ENCODE measurements around the gene PPFIBP1.

Gene PPFIBP1

GRCh38 chr12:27689558-27690180 lies 165.7 kb downstream of the PPFIBP1 start:
- H3K4me1 ChIP-seq (ENCODE audit: control insufficient read depth, insufficient read depth, low read length) = no peaks in the 10 kb centered on the region; the same call in 1 of the 2 replicates
- no peak for DNase-seq (ENCODE audit: low read depth, low spot score)
- no peaks in the 10 kb centered on the region for H3K36me3 ChIP-seq (ENCODE audit: control insufficient read depth, insufficient read depth, low read length)
- no peak overlapping the region for H3K4me3 ChIP-seq (ENCODE audit: low read length)
- no peaks in the 10 kb centered on the region for H3K9me3 ChIP-seq (ENCODE audit: control insufficient read depth, insufficient read depth, low read length)
- WGBS (ENCODE audit: insufficient coverage, insufficient read length) = no CpG with 5 or more reads among the region's 13 CpGs
- H3K27me3 ChIP-seq (ENCODE audit: control insufficient read depth, insufficient read depth, low read length) = no peaks in the 10 kb centered on the region
- H3K27ac ChIP-seq (ENCODE audit: low read length) = no peak overlapping the region

GRCh38 chr12:27693403-27693802 lies 169.4 kb downstream of the PPFIBP1 start:
- DNase-seq (ENCODE audit: low read depth, low spot score) = no peak
- no peaks in the 10 kb centered on the region for H3K9me3 ChIP-seq (ENCODE audit: control insufficient read depth, insufficient read depth, low read length)
- no CpG with 5 or more reads among the region's 2 CpGs for WGBS (ENCODE audit: insufficient coverage, insufficient read length)

DNA sequence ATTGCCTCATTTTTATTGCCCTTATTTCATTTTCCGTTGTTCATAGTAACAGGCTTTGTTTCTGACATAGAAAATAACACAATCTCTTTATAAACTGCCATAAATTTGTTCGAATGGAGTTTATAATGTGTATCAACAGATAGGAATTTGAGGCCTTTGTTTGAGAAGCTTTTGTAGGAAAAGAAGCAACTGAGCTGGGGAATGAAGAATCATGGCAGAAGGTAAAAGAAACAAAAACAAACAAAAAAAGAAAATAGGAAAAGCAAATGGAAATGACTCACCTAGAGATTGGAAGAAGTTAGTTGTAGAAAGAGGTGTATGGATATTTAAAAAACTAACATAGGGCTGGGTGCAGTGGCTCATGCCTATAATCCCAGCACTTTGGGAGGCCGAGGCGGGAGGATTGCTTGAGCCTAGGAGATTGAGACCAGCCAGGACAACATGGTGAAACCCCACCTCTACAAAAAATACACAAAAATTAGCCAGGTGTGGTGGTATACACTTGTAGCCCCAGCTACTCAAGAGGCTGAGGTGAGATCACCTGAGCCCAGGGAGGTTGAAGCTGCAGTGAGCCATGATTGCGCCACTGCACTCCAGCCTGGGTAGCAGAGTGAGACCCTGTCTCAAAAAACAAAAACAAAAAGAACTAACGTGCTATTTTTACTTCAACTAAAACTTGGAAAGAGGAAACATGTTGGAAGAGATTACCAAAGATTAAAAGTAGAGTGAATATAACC lies 171.7 kb downstream of the PPFIBP1 start:
- DNase-seq (ENCODE audit: low read depth, low spot score) = no peak
- no CpG with 5 or more reads among the region's 6 CpGs for WGBS (ENCODE audit: insufficient coverage, insufficient read length)
- no peaks in the 10 kb centered on the region for H3K36me3 ChIP-seq (ENCODE audit: control insufficient read depth, insufficient read depth, low read length)

More at GRCh38 chr12:27693403-27693802, 169.4 kb downstream of the PPFIBP1 start:
- Histone ChIP-seq H3K27ac (ENCODE audit: low read length) (no peak overlapping the region), H3K4me3 (ENCODE audit: low read length) (no peak overlapping the region), H3K36me3 (ENCODE audit: control insufficient read depth, insufficient read depth, low read length) (no peaks in the 10 kb centered on the region), H3K4me1 (ENCODE audit: control insufficient read depth, insufficient read depth, low read length) (no peaks in the 10 kb centered on the region; the same call in 1 of the 2 replicates), H3K27me3 (ENCODE audit: control insufficient read depth, insufficient read depth, low read length) (no peaks in the 10 kb centered on the region)

DNA sequence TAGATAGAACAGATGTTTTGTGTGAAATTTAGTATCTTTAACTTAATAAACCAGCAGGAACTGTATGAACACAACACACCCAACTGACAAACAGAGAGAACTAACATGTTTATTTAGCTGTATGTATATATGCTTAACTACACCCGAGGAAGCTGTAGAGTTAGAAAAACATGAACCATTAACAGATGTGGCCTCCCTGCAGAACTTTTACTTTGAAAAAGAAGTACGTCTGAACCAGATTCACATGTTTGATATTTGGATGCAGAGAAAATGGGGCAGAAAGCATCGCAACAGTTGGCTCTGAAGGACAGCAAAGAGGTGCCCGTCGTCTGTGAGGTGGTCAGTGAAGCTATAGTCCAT lies 172.3 kb downstream of the PPFIBP1 start, which contains the start of gene REP15:
Gene REP15, plus strand, starts transcription at position 155 of the 360 bp plus-strand sequence. Its CDS starts 116 bp downstream, at position 271.
- no peak for DNase-seq (ENCODE audit: low read depth, low spot score)
- no peaks in the 10 kb centered on the region for H3K27me3 ChIP-seq (ENCODE audit: control insufficient read depth, insufficient read depth, low read length)
- H3K27ac ChIP-seq (ENCODE audit: low read length) = no peak within 1 kb of the TSS
- no peaks in the 10 kb centered on the region for H3K4me1 ChIP-seq (ENCODE audit: control insufficient read depth, insufficient read depth, low read length)
- H3K9me3 ChIP-seq (ENCODE audit: control insufficient read depth, insufficient read depth, low read length) = no peaks in the 10 kb centered on the region
- H3K4me3 ChIP-seq (ENCODE audit: low read length) = no peak within 1 kb of the TSS
- no CpG with 5 or more reads among the region's 5 CpGs for WGBS (ENCODE audit: insufficient coverage, insufficient read length)
- H3K36me3 ChIP-seq (ENCODE audit: control insufficient read depth, insufficient read depth, low read length) = no peaks in the 10 kb centered on the region

More for the DNA sequence above, 171.7 kb downstream of the PPFIBP1 start:
- H3K27ac ChIP-seq (ENCODE audit: low read length) = no peak overlapping the region
- H3K27me3 ChIP-seq (ENCODE audit: control insufficient read depth, insufficient read depth, low read length) = no peaks in the 10 kb centered on the region
- H3K4me1 ChIP-seq (ENCODE audit: control insufficient read depth, insufficient read depth, low read length) = no peaks in the 10 kb centered on the region
- H3K4me3 ChIP-seq (ENCODE audit: low read length) = no peak overlapping the region
- no peaks in the 10 kb centered on the region for H3K9me3 ChIP-seq (ENCODE audit: control insufficient read depth, insufficient read depth, low read length)

- WGBS (ENCODE audit: insufficient coverage, insufficient read length) = no CpG with 5 or more reads among the region's 3 CpGs
- Histone ChIP-seq H3K9me3 (ENCODE audit: control insufficient read depth, insufficient read depth, low read length) (no peaks in the 10 kb centered on the region), H3K27me3 (ENCODE audit: control insufficient read depth, insufficient read depth, low read length) (no peaks in the 10 kb centered on the region), H3K36me3 (ENCODE audit: control insufficient read depth, insufficient read depth, low read length) (no peaks in the 10 kb centered on the region), H3K27ac (ENCODE audit: low read length) (no peak overlapping the region), H3K4me3 (ENCODE audit: low read length) (no peak overlapping the region), H3K4me1 (ENCODE audit: control insufficient read depth, insufficient read depth, low read length) (no peaks in the 10 kb centered on the region)
- DNase-seq (ENCODE audit: low read depth, low spot score) = no peak
These were observed 173.0 kb downstream of the PPFIBP1 start for GRCh38 chr12:27696864-27697564.

GRCh38 chr12:27703720-27704452 lies 179.9 kb downstream of the PPFIBP1 start:
- no peak overlapping the region for H3K4me3 ChIP-seq (ENCODE audit: low read length)
- WGBS (ENCODE audit: insufficient coverage, insufficient read length) = no CpG with 5 or more reads among the region's 4 CpGs

GRCh38 chr12:27705263-27705662 lies 181.3 kb downstream of the PPFIBP1 start:
- no CpG with 5 or more reads among the region's 8 CpGs for WGBS (ENCODE audit: insufficient coverage, insufficient read length)
- Histone ChIP-seq H3K4me1 (ENCODE audit: control insufficient read depth, insufficient read depth, low read length) (no peaks in the 10 kb centered on the region), H3K9me3 (ENCODE audit: control insufficient read depth, insufficient read depth, low read length) (no peaks in the 10 kb centered on the region), H3K36me3 (ENCODE audit: control insufficient read depth, insufficient read depth, low read length) (no peaks in the 10 kb centered on the region), H3K27me3 (ENCODE audit: control insufficient read depth, insufficient read depth, low read length) (no peaks in the 10 kb centered on the region), H3K4me3 (ENCODE audit: low read length) (no peak overlapping the region), H3K27ac (ENCODE audit: low read length) (no peak overlapping the region)
- DNase-seq (ENCODE audit: low read depth, low spot score) = peak; percentile 9

More at GRCh38 chr12:27703720-27704452, 179.9 kb downstream of the PPFIBP1 start:
- Histone ChIP-seq H3K9me3 (ENCODE audit: control insufficient read depth, insufficient read depth, low read length) (no peaks in the 10 kb centered on the region), H3K27me3 (ENCODE audit: control insufficient read depth, insufficient read depth, low read length) (no peaks in the 10 kb centered on the region), H3K36me3 (ENCODE audit: control insufficient read depth, insufficient read depth, low read length) (no peaks in the 10 kb centered on the region), H3K4me1 (ENCODE audit: control insufficient read depth, insufficient read depth, low read length) (no peaks in the 10 kb centered on the region), H3K27ac (ENCODE audit: low read length) (no peak overlapping the region)
- DNase-seq (ENCODE audit: low read depth, low spot score) = peak; percentile 83

- H3K36me3 ChIP-seq (ENCODE audit: control insufficient read depth, insufficient read depth, low read length) = no peaks in the 10 kb centered on the region
- no peaks in the 10 kb centered on the region for H3K27me3 ChIP-seq (ENCODE audit: control insufficient read depth, insufficient read depth, low read length)
- no peak overlapping the region for H3K4me3 ChIP-seq (ENCODE audit: low read length)
- no CpG with 5 or more reads among the region's 2 CpGs for WGBS (ENCODE audit: insufficient coverage, insufficient read length)
- H3K27ac ChIP-seq (ENCODE audit: low read length) = no peak overlapping the region
- H3K9me3 ChIP-seq (ENCODE audit: control insufficient read depth, insufficient read depth, low read length) = no peaks in the 10 kb centered on the region
- DNase-seq (ENCODE audit: low read depth, low spot score) = no peak
- H3K4me1 ChIP-seq (ENCODE audit: control insufficient read depth, insufficient read depth, low read length) = no peaks in the 10 kb centered on the region; the same call in 1 of the 2 replicates
These were observed 183.2 kb downstream of the PPFIBP1 start for GRCh38 chr12:27707216-27707615.

- no peak overlapping the region for H3K27ac ChIP-seq (ENCODE audit: low read length)
- no peak overlapping the region for H3K4me3 ChIP-seq (ENCODE audit: low read length)
- H3K27me3 ChIP-seq (ENCODE audit: control insufficient read depth, insufficient read depth, low read length) = no peaks in the 10 kb centered on the region
- H3K4me1 ChIP-seq (ENCODE audit: control insufficient read depth, insufficient read depth, low read length) = no peaks in the 10 kb centered on the region; the same call in 1 of the 2 replicates
- no peak for DNase-seq (ENCODE audit: low read depth, low spot score)
- no CpG with 5 or more reads among the region's 12 CpGs for WGBS (ENCODE audit: insufficient coverage, insufficient read length)
- no peaks in the 10 kb centered on the region for H3K36me3 ChIP-seq (ENCODE audit: control insufficient read depth, insufficient read depth, low read length)
- H3K9me3 ChIP-seq (ENCODE audit: control insufficient read depth, insufficient read depth, low read length) = no peaks in the 10 kb centered on the region
These were observed 185.4 kb downstream of the PPFIBP1 start for GRCh38 chr12:27709212-27709931.

Measured in iPS DF 6.9 (cell line).